HepG2 (cell line): ENCODE measurements around the gene PTRHD1. TPM values are rescaled to one million over a fixed set of nuclear protein-coding genes. Genes with fewer than 3 reads are reported as not detected.

Experiments used
- EED ChIP-seq: sonication (generic); formaldehyde crosslinking; IDR thresholded peaks from 2 replicates; pipeline ENCODE4 v1.5.0; 2020; ENCODE audit warnings: mild to moderate bottlenecking, missing genetic modification reagents
- ERF ChIP-seq: IDR thresholded peaks from 2 replicates; pipeline ENCODE4 v1.6.1; 2018; ENCODE audit warnings: missing biosample characterization, missing genetic modification reagents
- FOXP4 ChIP-seq: sonication (generic); formaldehyde crosslinking; IDR thresholded peaks from 2 replicates; pipeline ENCODE4 v1.4.0; 2020; ENCODE audit warnings: missing genetic modification reagents
- GFI1 ChIP-seq: sonication (generic); formaldehyde crosslinking; IDR thresholded peaks from 2 replicates; pipeline ENCODE4 v1.5.0; 2020; ENCODE audit warnings: missing genetic modification reagents, mild to moderate bottlenecking, borderline replicate concordance
- GZF1 ChIP-seq: sonication (generic); formaldehyde crosslinking; IDR thresholded peaks from 2 replicates; pipeline ENCODE4 v1.5.1; 2020; ENCODE audit warnings: mild to moderate bottlenecking, missing genetic modification reagents
- PLRG1 ChIP-seq: fragments of 450-650 bp; conservative IDR thresholded peaks from 2 replicates; pipeline ENCODE4 v1.6.1; 2016
- POLR2G ChIP-seq: fragments of 200-400 bp; formaldehyde crosslinking; IDR thresholded peaks from 2 replicates; pipeline ENCODE4 v1.6.1; 2018; ENCODE audit warnings: mild to moderate bottlenecking, low read depth, low read length, moderate library complexity
- REL ChIP-seq: sonication (generic); formaldehyde crosslinking; conservative IDR thresholded peaks from 2 replicates; pipeline ENCODE4 v1.8.0; 2022; ENCODE audit warnings: mild to moderate bottlenecking, missing genetic modification reagents, moderate library complexity
- SNAPC4 ChIP-seq: sonication (generic); formaldehyde crosslinking; IDR thresholded peaks from 2 replicates; pipeline ENCODE4 v1.4.0; 2020; ENCODE audit warnings: mild to moderate bottlenecking, missing genetic modification reagents
- YEATS4 ChIP-seq: sonication (generic); formaldehyde crosslinking; IDR thresholded peaks from 2 replicates; pipeline ENCODE4 v1.4.0; 2020; ENCODE audit warnings: missing genetic modification reagents, borderline replicate concordance
- ZNF264 ChIP-seq: sonication (generic); formaldehyde crosslinking; IDR thresholded peaks from 2 replicates; pipeline ENCODE4 v1.4.0; 2020; ENCODE audit warnings: missing genetic modification reagents
- ZNF280B ChIP-seq: sonication (generic); formaldehyde crosslinking; IDR thresholded peaks from 2 replicates; pipeline ENCODE4 v1.5.0; 2020; ENCODE audit warnings: missing genetic modification reagents, mild to moderate bottlenecking, borderline replicate concordance
- ZNF343 ChIP-seq: sonication (generic); formaldehyde crosslinking; IDR thresholded peaks from 2 replicates; pipeline ENCODE4 v1.4.0; 2020; ENCODE audit warnings: mild to moderate bottlenecking, missing genetic modification reagents
- ZNF468 ChIP-seq: sonication (generic); formaldehyde crosslinking; IDR thresholded peaks from 2 replicates; pipeline ENCODE4 v1.8.0; 2022; ENCODE audit warnings: mild to moderate bottlenecking, moderate library complexity, missing genetic modification reagents
- ZNF740 ChIP-seq: sonication (generic); formaldehyde crosslinking; IDR thresholded peaks from 2 replicates; pipeline ENCODE4 v1.4.0; 2020; ENCODE audit warnings: missing genetic modification reagents
- polyA plus RNA-seq, 8 experiments: library from polyadenylated mRNA; depleted of rRNA in 3 of 8; stranded (reverse) in 7 of 8; unstranded in 1 of 8; fragments of >200 nt; fragmentation: Illumina TruSeq in 4 of 8; extraction: Trizol in 4 of 8; gene quantifications; 2 replicates each; pipeline versions ENCODE4 v1.2.1 to v1.2.3, GENCODE V29; 2011 to 2016; ENCODE audit warnings: low read depth in 4 of 8, missing spikeins in 1 of 8, mixed read lengths in 1 of 8; ENCODE audit not compliant: insufficient read depth in 1 of 8
- total RNA-seq, 5 experiments: library from RNA; depleted of rRNA; stranded (reverse); fragments of >200 nt; fragmentation: Illumina TruSeq; extraction: Trizol; gene quantifications; 2 replicates each; pipeline ENCODE4 v1.2.3, GENCODE V29; 2016; ENCODE audit warnings: low read depth in 1 of 5
- TF ChIP-seq, protein P1 (sequence below): sonication (generic); formaldehyde crosslinking; conservative IDR thresholded peaks from 2 replicates; pipeline ENCODE4 v1.4.0; 2020; ENCODE audit warnings: mild to moderate bottlenecking, missing genetic modification reagents, moderate library complexity

Gene PTRHD1
- total and polyA plus RNA-seq, 2 of the 13 experiments (the other 11 are each of a cell fraction or from before 2014, with no cell fraction given): 72.6 to 90.8 TPM

GRCh38 chr2:24792874-24793760 is at the start of gene PTRHD1, which contains the start of gene CENPO (continued):
- TF ChIP-seq GFI1 (CRISPR knock-in tag) (peak; percentile 86), EED (CRISPR knock-in tag) (peak; percentile 97), REL (CRISPR knock-in tag) (peak; percentile 98), ZNF264 (CRISPR knock-in tag) (peak; percentile 87; the same call in 1 of the 2 replicates), SNAPC4 (CRISPR knock-in tag) (peak; percentile 94), FOXP4 (CRISPR knock-in tag) (no peak), ZNF740 (no peak), GZF1 (CRISPR knock-in tag) (no peak), ZNF280B (peak; percentile 55), POLR2G (peak; percentile 98), ERF (CRISPR knock-in tag) (peak; percentile 90), PLRG1 (no peak), ZNF343 (CRISPR knock-in tag) (peak; percentile 87; the same call in 1 of the 2 replicates), YEATS4 (CRISPR knock-in tag) (peak; percentile 97), ZNF468 (peak; percentile 94; the same call in 1 of the 2 replicates)
- TF ChIP-seq, protein P1, sequence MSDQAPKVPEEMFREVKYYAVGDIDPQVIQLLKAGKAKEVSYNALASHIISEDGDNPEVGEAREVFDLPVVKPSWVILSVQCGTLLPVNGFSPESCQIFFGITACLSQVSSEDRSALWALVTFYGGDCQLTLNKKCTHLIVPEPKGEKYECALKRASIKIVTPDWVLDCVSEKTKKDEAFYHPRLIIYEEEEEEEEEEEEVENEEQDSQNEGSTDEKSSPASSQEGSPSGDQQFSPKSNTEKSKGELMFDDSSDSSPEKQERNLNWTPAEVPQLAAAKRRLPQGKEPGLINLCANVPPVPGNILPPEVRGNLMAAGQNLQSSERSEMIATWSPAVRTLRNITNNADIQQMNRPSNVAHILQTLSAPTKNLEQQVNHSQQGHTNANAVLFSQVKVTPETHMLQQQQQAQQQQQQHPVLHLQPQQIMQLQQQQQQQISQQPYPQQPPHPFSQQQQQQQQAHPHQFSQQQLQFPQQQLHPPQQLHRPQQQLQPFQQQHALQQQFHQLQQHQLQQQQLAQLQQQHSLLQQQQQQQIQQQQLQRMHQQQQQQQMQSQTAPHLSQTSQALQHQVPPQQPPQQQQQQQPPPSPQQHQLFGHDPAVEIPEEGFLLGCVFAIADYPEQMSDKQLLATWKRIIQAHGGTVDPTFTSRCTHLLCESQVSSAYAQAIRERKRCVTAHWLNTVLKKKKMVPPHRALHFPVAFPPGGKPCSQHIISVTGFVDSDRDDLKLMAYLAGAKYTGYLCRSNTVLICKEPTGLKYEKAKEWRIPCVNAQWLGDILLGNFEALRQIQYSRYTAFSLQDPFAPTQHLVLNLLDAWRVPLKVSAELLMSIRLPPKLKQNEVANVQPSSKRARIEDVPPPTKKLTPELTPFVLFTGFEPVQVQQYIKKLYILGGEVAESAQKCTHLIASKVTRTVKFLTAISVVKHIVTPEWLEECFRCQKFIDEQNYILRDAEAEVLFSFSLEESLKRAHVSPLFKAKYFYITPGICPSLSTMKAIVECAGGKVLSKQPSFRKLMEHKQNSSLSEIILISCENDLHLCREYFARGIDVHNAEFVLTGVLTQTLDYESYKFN (CRISPR knock-in tag): peak; percentile 60
